ENCODE measurements around the gene SLC12A2.

DNA sequence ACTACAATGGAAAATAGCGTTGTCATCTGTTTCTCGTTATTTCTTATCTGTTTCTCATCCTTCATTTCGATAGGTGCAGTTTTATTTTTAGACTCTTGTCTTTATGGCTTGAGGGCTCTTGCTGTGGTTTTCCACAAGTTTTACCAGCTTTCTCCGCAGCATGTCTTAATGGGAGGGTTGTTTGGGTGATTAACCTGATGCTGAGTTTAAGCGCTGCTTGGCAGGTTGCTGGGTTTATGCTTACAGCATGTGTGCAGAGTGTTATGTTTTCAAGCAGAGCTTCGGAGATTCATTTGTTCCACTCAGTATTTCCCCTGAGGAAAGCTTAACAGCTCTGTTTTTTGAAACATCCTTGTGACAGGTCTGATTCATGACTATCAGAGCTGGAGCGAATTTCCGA is 154.0 kb downstream of the SLC12A2 start:
- TF ChIP-seq POLR2A (IDR thresholded peaks at IDR 0.05; ENCODE audit: low read depth, low read length) (no peak), POLR2AphosphoS5 (IDR thresholded peaks at IDR 0.05; ENCODE audit: low read depth, low read length) (no peak), SPI1 (IDR thresholded peaks at IDR 0.05; ENCODE audit: low read depth, low read length) (no peak), POU2F2 (IDR thresholded peaks at IDR 0.05; ENCODE audit: low read depth, low read length) (no peak)

Data from GM12891 (cell line).